Keratinocyte (primary cell): Measurements from ENCODE around the gene TNRC18.

Experiments
- CTCF ChIP-seq, 3 experiments: IDR thresholded peaks in 1 of 3; conservative IDR thresholded peaks in 1 of 3; optimal IDR thresholded peaks in 1 of 3; 2 replicates in 2 of 3; 3 replicates in 1 of 3; pipeline versions ENCODE3 to v1.5.1; 2011; ENCODE audit warnings: low read length in 3 of 3, mild to moderate bottlenecking in 3 of 3, moderate library complexity in 2 of 3, control low read depth in 1 of 3, inconsistent platforms in 1 of 3; ENCODE audit not compliant: insufficient read depth in 2 of 3; ENCODE audit errors: extremely low read depth in 1 of 3
- EZH2 ChIP-seq: IDR thresholded peaks from one replicate; pipeline ENCODE4 v1.6.1; 2012; ENCODE audit warnings: inconsistent platforms, mild to moderate bottlenecking, low read length, moderate library complexity

GRCh38 chr7:5344342-5344741, 79.3 kb downstream of the TNRC18 start:
- no peak for TF ChIP-seq CTCF (optimal IDR thresholded peaks at IDR 0.05 in 1 of 3, IDR thresholded peaks at IDR 0.05 in 1 of 3, conservative IDR thresholded peaks at IDR 0.05 in 1 of 3; ENCODE audit: extremely low read depth in 1 of 3, insufficient read depth in 2 of 3, low read length in 3 of 3)
- no peak for TF ChIP-seq EZH2
